ENCODE data around the gene ATP2C1.

- TF ChIP-seq, protein P1, sequence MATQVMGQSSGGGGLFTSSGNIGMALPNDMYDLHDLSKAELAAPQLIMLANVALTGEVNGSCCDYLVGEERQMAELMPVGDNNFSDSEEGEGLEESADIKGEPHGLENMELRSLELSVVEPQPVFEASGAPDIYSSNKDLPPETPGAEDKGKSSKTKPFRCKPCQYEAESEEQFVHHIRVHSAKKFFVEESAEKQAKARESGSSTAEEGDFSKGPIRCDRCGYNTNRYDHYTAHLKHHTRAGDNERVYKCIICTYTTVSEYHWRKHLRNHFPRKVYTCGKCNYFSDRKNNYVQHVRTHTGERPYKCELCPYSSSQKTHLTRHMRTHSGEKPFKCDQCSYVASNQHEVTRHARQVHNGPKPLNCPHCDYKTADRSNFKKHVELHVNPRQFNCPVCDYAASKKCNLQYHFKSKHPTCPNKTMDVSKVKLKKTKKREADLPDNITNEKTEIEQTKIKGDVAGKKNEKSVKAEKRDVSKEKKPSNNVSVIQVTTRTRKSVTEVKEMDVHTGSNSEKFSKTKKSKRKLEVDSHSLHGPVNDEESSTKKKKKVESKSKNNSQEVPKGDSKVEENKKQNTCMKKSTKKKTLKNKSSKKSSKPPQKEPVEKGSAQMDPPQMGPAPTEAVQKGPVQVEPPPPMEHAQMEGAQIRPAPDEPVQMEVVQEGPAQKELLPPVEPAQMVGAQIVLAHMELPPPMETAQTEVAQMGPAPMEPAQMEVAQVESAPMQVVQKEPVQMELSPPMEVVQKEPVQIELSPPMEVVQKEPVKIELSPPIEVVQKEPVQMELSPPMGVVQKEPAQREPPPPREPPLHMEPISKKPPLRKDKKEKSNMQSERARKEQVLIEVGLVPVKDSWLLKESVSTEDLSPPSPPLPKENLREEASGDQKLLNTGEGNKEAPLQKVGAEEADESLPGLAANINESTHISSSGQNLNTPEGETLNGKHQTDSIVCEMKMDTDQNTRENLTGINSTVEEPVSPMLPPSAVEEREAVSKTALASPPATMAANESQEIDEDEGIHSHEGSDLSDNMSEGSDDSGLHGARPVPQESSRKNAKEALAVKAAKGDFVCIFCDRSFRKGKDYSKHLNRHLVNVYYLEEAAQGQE (IDR thresholded peaks at IDR 0.05; ENCODE audit: insufficient replicate concordance, low read depth): no peak
- TF ChIP-seq, protein P2, sequence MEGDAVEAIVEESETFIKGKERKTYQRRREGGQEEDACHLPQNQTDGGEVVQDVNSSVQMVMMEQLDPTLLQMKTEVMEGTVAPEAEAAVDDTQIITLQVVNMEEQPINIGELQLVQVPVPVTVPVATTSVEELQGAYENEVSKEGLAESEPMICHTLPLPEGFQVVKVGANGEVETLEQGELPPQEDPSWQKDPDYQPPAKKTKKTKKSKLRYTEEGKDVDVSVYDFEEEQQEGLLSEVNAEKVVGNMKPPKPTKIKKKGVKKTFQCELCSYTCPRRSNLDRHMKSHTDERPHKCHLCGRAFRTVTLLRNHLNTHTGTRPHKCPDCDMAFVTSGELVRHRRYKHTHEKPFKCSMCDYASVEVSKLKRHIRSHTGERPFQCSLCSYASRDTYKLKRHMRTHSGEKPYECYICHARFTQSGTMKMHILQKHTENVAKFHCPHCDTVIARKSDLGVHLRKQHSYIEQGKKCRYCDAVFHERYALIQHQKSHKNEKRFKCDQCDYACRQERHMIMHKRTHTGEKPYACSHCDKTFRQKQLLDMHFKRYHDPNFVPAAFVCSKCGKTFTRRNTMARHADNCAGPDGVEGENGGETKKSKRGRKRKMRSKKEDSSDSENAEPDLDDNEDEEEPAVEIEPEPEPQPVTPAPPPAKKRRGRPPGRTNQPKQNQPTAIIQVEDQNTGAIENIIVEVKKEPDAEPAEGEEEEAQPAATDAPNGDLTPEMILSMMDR (IDR thresholded peaks at IDR 0.05; ENCODE audit: insufficient read depth, low read length): no peak
- no peak for TF ChIP-seq POLR2AphosphoS5 (IDR thresholded peaks at IDR 0.05; ENCODE audit: low read depth)
These were observed 21.8 kb downstream of the ATP2C1 start for GRCh38 chr3:130915567-130916292.
